Liver (tissue), 3 donors: ENCODE data around the gene DPP9.
A peak's percentile ranks its signal among the peaks of the same experiment; 100 is the strongest.

Experiments
- CTCF ChIP-seq: fragments of 150-350 bp; IDR thresholded peaks from 2 replicates; pipeline ENCODE4 v1.5.1; 2017; ENCODE audit warnings: improper control_type of control experiment, low read depth, low read length; ENCODE audit not compliant: missing input control
- EGR1 ChIP-seq, 2 donors: IDR thresholded peaks; 2 replicates each; pipeline ENCODE4 v1.6.1; 2016 to 2018; ENCODE audit warnings: antibody characterized with exemption in 2 of 2, low read depth in 2 of 2
- RAD21 ChIP-seq, 2 donors: IDR thresholded peaks; 2 replicates each; pipeline ENCODE4 v1.6.1; 2016; ENCODE audit warnings: antibody characterized with exemption in 2 of 2, mild to moderate bottlenecking in 2 of 2
- SP1 ChIP-seq: IDR thresholded peaks from 2 replicates; pipeline ENCODE4 v1.6.1; 2018; ENCODE audit warnings: antibody characterized with exemption, mild to moderate bottlenecking
- TAF1 ChIP-seq: conservative IDR thresholded peaks from 2 replicates; pipeline ENCODE4 v1.6.1; 2016; ENCODE audit warnings: antibody characterized with exemption, mild to moderate bottlenecking
- YY1 ChIP-seq: IDR thresholded peaks from 2 replicates; pipeline ENCODE4 v1.6.1; 2016; ENCODE audit warnings: antibody characterized with exemption, mild to moderate bottlenecking
- TF ChIP-seq, protein P1 (sequence below): IDR thresholded peaks from 2 replicates; pipeline ENCODE4 v1.6.1; 2016; ENCODE audit warnings: antibody characterized with exemption
- TF ChIP-seq, protein P2 (sequence below): IDR thresholded peaks from 2 replicates; pipeline ENCODE4 v1.6.1; 2016; ENCODE audit warnings: antibody characterized with exemption
- TF ChIP-seq, protein P3 (sequence below): IDR thresholded peaks from 2 replicates; pipeline ENCODE4 v1.6.1; 2016; ENCODE audit warnings: antibody characterized with exemption, mild to moderate bottlenecking
- donor health status: healthy.
- donor health status: healthy.

DNA sequence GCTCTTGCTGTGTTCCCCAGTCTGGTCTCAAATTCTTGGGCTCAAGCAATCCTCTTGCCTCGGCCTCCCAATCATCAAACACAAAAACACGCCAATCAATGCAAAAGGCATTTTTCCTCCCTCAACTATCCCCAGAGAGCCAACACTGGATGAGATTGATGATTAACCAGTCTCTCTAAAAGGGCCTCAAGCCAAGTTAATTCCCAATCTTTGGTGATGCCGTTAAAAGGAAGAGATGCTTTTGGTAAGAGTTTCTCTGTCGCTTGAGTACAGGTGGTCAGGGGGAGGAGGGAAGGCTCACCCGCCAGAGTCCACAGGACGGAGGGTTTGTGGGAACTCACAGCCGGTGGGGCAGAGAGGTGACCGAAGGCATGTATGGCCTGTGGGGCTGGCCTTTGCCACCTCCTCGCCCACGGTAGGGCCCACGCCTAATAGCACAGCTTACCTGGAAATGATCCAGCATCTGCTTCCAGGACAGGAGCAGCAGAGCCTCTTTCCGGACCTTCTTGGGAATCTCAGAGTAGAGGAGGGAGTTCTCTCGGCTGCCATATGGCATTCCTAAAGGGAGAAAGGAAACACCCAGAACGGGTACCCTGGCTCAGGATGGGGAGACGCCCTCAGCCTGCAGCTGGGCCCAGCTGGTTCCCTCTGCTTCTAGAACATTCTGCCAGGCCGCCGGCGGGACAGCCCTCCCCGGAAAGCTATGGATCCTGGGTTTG is 18.1 kb downstream of the DPP9 start:
- TF ChIP-seq EGR1 (IDR thresholded peaks at IDR 0.05; ENCODE audit: low read depth in 2 of 2) (peak in 1 of 2 donors; percentile 33), CTCF (no peak), YY1 (no peak), SP1 (peak; percentile 43), RAD21 (IDR thresholded peaks at IDR 0.05) (no peak), TAF1 (no peak)
- TF ChIP-seq, protein P1, sequence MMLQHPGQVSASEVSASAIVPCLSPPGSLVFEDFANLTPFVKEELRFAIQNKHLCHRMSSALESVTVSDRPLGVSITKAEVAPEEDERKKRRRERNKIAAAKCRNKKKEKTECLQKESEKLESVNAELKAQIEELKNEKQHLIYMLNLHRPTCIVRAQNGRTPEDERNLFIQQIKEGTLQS = no peak
- TF ChIP-seq, protein P2, sequence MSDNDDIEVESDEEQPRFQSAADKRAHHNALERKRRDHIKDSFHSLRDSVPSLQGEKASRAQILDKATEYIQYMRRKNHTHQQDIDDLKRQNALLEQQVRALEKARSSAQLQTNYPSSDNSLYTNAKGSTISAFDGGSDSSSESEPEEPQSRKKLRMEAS = peak; percentile 54
- TF ChIP-seq, protein P3, sequence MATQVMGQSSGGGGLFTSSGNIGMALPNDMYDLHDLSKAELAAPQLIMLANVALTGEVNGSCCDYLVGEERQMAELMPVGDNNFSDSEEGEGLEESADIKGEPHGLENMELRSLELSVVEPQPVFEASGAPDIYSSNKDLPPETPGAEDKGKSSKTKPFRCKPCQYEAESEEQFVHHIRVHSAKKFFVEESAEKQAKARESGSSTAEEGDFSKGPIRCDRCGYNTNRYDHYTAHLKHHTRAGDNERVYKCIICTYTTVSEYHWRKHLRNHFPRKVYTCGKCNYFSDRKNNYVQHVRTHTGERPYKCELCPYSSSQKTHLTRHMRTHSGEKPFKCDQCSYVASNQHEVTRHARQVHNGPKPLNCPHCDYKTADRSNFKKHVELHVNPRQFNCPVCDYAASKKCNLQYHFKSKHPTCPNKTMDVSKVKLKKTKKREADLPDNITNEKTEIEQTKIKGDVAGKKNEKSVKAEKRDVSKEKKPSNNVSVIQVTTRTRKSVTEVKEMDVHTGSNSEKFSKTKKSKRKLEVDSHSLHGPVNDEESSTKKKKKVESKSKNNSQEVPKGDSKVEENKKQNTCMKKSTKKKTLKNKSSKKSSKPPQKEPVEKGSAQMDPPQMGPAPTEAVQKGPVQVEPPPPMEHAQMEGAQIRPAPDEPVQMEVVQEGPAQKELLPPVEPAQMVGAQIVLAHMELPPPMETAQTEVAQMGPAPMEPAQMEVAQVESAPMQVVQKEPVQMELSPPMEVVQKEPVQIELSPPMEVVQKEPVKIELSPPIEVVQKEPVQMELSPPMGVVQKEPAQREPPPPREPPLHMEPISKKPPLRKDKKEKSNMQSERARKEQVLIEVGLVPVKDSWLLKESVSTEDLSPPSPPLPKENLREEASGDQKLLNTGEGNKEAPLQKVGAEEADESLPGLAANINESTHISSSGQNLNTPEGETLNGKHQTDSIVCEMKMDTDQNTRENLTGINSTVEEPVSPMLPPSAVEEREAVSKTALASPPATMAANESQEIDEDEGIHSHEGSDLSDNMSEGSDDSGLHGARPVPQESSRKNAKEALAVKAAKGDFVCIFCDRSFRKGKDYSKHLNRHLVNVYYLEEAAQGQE = peak; percentile 54
